GM12878 (cell line): Measurements from ENCODE around the gene NCF4. TPM values are rescaled to one million over a fixed set of nuclear protein-coding genes. Genes with fewer than 3 reads are reported as not detected.

Experiments used
- BCL11A ChIP-seq: IDR thresholded peaks from 2 replicates; pipeline ENCODE4 v1.6.1; 2011; ENCODE audit warnings: low read depth, low read length
- CREB1 ChIP-seq: IDR thresholded peaks from 2 replicates; pipeline ENCODE4 v1.6.1; 2012; ENCODE audit warnings: low read depth, mild to moderate bottlenecking, inconsistent platforms
- IRF3 ChIP-seq: fragments of 450-650 bp; IDR thresholded peaks from 2 replicates; pipeline ENCODE4 v1.6.1; 2014; ENCODE audit warnings: mild to moderate bottlenecking
- MAX ChIP-seq: IDR thresholded peaks from 2 replicates; pipeline ENCODE4 v1.6.1; 2012; ENCODE audit warnings: low read depth, low read length, improper control_type of control experiment
- NKRF ChIP-seq: fragments of 450-650 bp; conservative IDR thresholded peaks from 2 replicates; pipeline ENCODE4 v1.6.1; 2017; ENCODE audit warnings: mild to moderate bottlenecking, moderate library complexity
- ZBTB4 ChIP-seq: fragments of 450-650 bp; formaldehyde crosslinking; IDR thresholded peaks from 2 replicates; pipeline ENCODE4 v1.4.0; 2022; ENCODE audit warnings: mild to moderate bottlenecking, moderate library complexity
- ZNF207 ChIP-seq: fragments of 450-650 bp; IDR thresholded peaks from 2 replicates; pipeline ENCODE4 v1.6.1; 2014; ENCODE audit warnings: antibody characterized with exemption, mild to moderate bottlenecking, borderline replicate concordance
- polyA plus RNA-seq, 11 experiments: library from polyadenylated mRNA; depleted of rRNA in 4 of 11; unstranded in 6 of 11; stranded (reverse) in 5 of 11; fragments of >200 nt; fragmentation: Nextera tagmentation in 4 of 11; fragmentation: Illumina TruSeq in 1 of 11; extraction: Ambion mirVana in 4 of 11; extraction: Trizol in 1 of 11; gene quantifications; 1 replicate in 1 of 11; 2 replicates in 10 of 11; pipeline versions ENCODE4 v1.2.1 to v1.2.3, GENCODE V29; 2011 to 2016; ENCODE audit warnings: inconsistent platforms in 2 of 11, missing spikeins in 2 of 11, low read depth in 1 of 11
- total RNA-seq, 4 experiments: library from RNA; depleted of rRNA in 3 of 4; stranded (reverse); fragments of >200 nt in 3 of 4; fragmentation: Illumina TruSeq in 1 of 4; extraction: Trizol in 1 of 4; gene quantifications; 2 replicates each; pipeline versions ENCODE4 v1.2.1 to v1.2.3, GENCODE V29; 2013 to 2021

Gene NCF4
- total and polyA plus RNA-seq, 10 of the 15 experiments (the other 5 are each of a cell fraction or from before 2014, with no cell fraction given): 22.9 to 136 (median 72.5) TPM

- TF ChIP-seq IRF3 (no peak), ZBTB4 (CRISPR knock-in tag) (peak; percentile 47; the same call in 1 of the 2 replicates), BCL11A (peak; percentile 53), NKRF (no peak), MAX (no peak), ZNF207 (peak; percentile 94), CREB1 (0 out of 2 replicates have a peak, but pooled peaks have one; percentile 25)
Observed at GRCh38 chr22:36860821-36861659, at the start of gene NCF4 (continued).
